ENCODE measurements around the gene NAALADL1.
A peak's percentile ranks its signal among the peaks of the same experiment; 100 is the strongest.

The NAALADL1 gene

GRCh38 chr11:64998141-64998540 lies 60.2 kb downstream of the NAALADL1 start:
- no peak for TF ChIP-seq CTCF (IDR thresholded peaks at IDR 0.05; ENCODE audit: low read depth, low read length)
- H3K4me3 ChIP-seq (replicated peaks in 1 of 2; ENCODE audit: low read depth in 2 of 2, low read length in 2 of 2) = no peak overlapping the region
- DNase-seq (ENCODE audit: low read depth in 2 of 2) = no peak

GRCh38 chr11:64996710-64997380 lies 61.5 kb downstream of the NAALADL1 start, which contains the start of gene BATF2:
Gene BATF2 (minus strand): TSS chr11:64996971. CDS start chr11:64996914, 57 bp downstream.
- peak; percentile 37 for TF ChIP-seq CTCF (IDR thresholded peaks at IDR 0.05; ENCODE audit: low read depth, low read length)
- DNase-seq (ENCODE audit: low read depth in 2 of 2) = peak; percentile 66 to 77
- peak within 1 kb of the TSS; percentile 16 to 41 for H3K4me3 ChIP-seq (replicated peaks in 1 of 2; ENCODE audit: low read depth in 2 of 2, low read length in 2 of 2)

GRCh38 chr11:64996327-64996709 lies 62.0 kb downstream of the NAALADL1 start:
- TF ChIP-seq CTCF (IDR thresholded peaks at IDR 0.05; ENCODE audit: low read depth, low read length) = no peak
- DNase-seq (ENCODE audit: low read depth in 2 of 2) = peak in 1 of 2 donors; percentile 11
- H3K4me3 ChIP-seq (replicated peaks in 1 of 2; ENCODE audit: low read depth in 2 of 2, low read length in 2 of 2) = peak overlapping the region in 1 of 2 donors; percentile 41

All from cardiac fibroblast (primary cell).